Right ventricle myocardium inferior (tissue), 1 donor: ENCODE data around the gene GABBR2. TPM values are rescaled to one million over a fixed set of nuclear protein-coding genes. Genes with fewer than 3 reads are reported as not detected.
"Not testable (repeated sequence)": the region's sequence is repeated elsewhere in the genome, so short reads cannot be mapped to it uniquely, and the experiment has no call there.

ENCODE experiments used
- ATAC-seq: fragments of 200-7000 bp; cut with Tn5 transposase; one replicate; pipeline ENCODE4 v1.9.1; 2020; ENCODE audit warnings: mild to moderate bottlenecking, moderate library complexity
- DNase-seq: peaks from one replicate; pipeline ENCODE4 v3.0.0; 2021; ENCODE audit errors: missing footprints
- intact Hi-C: fragments of 100-400 bp; cut with DNase I; formaldehyde crosslinking; loops from one replicate; pipeline ENCODE4 v1.11.0; 2022
- total RNA-seq: library from RNA; stranded (reverse); fragmentation: NEBNext Ultra II Directional; extraction: Animal tissue kit (Norgen Biotek cat#: 25700); gene quantifications from one replicate; pipeline ENCODE4 v1.2.1, GENCODE V29; 2021
- donor health status: DM: no; HTN: yes; CAD: no; lungs with severe emphysema.

GABBR2 gene
- total RNA-seq, 1 donor from 2014 or later: 0.38 TPM

DNA sequence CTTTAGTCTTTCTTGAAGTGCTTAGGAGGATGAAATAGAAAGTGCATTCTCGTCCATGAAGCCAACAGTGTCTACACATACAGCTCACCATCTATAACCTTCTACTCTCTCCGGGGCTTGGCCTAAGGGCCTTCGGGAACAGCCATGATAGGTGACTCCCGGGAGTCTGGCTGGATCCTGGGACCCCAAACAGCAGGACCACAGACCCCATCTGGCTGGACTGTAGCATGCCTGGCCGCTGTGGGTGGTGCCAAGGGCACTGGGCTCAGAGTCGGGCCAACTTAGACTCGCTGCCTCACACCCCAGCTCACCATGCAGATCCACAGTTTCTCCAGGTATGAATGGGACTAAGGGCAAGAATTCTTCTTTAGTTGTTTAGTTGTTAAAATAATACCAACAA lies 16.3 kb downstream of the GABBR2 start:
- ATAC-seq: no peak
- no peak for DNase-seq
- intact Hi-C loops: no loop called here

DNA sequence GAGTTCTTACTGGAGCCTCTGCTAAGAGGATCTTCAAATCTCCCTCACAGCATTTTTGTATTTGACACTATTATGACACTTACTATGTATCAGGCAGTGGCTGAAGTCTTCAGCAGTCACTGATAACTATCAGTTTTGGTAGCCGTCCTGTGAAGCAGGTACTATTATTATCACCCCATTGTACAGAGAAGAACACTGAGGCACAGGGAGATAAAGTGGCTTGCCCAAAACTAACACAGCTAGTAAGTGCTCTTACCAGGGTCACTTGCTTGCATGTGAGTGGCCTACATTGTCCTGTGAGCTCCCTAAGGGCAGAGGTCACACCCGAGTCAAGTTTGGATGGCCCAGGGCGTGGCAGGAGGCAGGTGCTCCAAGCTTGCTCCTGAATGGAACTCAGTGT lies 16.8 kb downstream of the GABBR2 start:
- ATAC-seq: no peak
- DNase-seq: no peak
- intact Hi-C loops: no loop called here

DNA sequence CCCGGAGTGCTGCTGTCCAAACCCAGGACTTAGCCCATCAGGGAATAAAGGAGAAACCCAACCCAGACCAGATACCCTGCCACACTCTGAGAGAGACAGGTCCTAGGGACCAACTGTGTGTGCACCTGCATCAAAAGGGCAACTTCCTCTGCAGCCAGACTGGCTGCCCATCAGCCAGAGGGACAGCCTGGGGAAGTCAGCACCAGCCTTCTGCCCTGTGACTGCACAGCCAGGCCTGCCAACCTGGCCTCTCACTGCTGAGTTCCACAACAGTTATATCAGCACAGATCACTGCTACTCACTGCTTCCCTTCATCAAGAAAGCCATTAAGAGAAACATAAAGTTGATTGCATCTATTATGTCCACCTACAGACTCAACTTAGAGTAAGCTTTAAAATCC lies 18.0 kb downstream of the GABBR2 start:
- intact Hi-C loops: no loop called here
- ATAC-seq: no peak
- no peak for DNase-seq

DNA sequence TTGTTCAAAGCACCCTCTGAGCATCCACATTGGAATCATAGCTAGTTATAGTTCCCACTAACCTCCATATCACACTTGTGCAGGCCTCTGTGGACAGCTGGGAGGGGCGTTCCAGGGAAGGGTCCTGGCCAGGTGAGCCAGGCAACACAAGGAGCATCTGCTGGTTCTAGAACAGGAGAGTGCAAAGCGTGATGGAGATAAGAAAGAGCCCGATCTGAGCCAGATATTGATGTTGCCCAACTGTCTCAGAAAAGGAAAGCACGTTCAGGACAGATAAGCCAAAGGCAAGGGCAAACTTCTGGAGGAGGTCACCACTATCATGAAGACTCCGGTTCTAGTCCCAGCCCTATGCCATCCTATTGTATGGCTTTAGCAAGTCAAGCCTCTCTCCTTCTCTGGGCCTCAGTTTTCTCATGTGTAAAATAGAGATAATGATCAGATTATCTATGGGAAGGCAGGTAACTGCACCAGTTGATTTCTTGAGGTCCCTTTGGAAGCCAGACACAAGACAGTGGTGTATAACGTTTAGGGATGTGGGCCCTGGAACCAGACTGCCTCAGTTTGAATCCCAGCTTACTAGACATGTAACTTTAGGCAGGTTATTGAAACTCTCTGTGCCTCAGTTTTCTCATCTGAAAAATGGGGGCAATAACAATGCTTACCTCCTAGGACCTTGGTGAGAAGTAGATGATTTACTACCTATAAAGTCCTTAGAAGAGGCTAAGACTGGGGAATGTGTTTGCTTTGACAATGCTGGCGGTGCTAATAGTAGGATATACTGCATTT lies 19.8 kb downstream of the GABBR2 start:
- intact Hi-C loops: no loop called here
- DNase-seq (no peak), ATAC-seq (no peak)

DNA sequence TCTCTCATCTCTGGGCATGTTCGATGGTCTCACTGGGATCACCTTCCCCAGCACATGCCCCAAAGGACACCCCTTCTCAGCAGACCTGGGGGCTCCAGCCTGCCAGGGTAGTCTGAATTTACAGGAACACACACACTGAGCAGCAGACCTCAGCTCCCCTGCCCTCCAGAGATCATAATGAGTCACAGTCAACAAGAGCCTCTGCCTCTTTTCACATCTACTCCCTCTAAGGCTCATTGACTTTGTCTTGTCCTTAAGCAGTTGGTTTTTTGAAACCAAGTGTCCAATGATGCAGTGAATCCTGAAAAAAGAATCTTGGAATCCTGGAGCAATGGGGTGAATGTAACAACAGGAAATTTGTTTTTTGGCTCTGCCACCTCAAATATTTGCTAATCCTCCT lies 20.8 kb downstream of the GABBR2 start:
- intact Hi-C loops: no loop called here
- DNase-seq (no peak), ATAC-seq (no peak)

DNA sequence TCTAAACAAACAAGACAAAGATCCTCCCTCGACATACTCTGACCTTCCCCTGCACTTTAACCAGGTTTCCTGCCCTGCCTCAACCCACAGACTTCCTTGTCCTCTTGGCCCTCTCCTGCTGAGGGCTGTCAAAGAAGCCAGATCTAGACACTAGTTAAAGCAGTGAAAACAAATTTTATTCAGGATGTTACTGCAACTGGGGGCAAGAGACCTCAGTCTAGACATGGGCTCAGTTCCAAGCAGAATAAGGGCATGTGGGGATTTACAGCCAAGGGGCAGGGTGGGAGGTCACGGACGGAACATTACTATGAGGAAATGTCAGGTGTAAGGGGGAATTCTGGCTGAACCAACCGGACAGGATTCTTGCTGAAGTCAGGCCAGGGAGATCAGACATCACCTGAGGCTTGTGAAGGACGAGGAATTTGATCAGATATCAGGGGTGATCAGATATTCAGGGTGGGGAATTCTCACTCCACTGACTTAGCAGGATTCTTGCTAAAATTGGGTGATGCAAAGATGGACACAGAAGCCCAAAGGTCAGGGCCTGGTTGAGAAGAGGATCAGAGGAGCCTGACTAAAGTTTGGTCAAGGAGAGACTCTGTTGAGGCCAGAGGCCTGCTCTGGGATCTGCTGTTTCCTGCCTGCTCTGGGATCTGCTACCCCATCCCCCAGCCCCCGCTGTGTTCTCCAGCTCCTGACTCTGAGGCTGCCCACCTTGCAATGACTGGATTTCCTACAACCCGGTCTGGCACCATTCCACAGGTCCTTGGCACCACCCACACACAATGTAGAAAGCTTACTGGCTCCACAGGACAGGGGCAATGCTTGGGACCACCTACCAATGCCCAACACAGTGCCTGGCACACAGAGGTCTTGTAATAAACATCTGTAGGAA lies 21.5 kb downstream of the GABBR2 start:
- DNase-seq (no peak), ATAC-seq (no peak)
- intact Hi-C loops: no loop called here

DNA sequence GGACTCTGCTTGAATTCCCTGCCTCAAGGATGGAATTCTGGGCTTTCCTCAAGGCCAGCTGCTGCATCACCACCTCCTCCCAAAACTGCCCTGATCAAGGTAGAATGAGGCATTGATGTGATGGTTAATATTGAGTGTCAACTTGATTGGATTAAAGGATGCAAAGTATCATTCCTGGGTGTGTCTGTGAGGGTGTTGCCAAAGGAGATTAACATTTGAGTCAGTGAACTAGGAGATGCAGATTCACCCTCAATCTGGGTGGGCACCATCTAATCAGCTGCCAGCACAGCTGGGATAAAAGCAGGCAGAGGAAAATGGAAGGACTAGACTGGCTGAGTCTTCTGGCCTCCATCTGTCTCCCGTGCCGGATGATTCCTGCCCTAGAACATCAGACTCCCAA lies 23.9 kb downstream of the GABBR2 start:
- ATAC-seq, intact Hi-C loops, DNase-seq: not testable (repeated sequence)

DNA sequence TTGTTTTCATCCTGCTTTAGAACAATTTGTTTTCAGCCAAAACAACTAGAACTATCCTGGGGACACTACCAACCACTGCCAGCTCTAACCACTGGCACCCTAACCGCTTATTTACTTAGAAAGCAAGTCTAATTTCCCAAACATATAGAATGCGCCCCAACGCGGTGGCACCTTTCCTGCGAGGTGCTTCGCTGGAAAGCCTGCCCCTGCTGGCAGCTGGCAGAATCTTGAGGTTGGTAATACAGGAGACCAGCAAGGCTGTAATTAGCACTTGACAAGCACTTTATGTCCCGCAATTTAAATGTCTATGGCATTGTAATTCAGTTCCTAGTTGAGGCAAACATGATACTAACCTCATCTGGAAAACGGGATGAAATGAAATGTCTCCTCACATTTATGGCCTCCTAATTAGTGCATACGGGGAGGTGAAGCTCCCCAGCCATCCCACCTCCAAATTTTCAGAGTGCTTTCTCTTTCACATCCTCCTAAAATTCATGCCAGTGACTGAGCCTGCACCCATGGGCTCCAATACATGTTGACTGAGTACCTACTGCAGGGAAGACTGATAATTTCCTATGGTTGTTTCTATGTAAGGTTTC lies 30.4 kb downstream of the GABBR2 start:
- DNase-seq (no peak), ATAC-seq (no peak)
- intact Hi-C loops: no loop called here

DNA sequence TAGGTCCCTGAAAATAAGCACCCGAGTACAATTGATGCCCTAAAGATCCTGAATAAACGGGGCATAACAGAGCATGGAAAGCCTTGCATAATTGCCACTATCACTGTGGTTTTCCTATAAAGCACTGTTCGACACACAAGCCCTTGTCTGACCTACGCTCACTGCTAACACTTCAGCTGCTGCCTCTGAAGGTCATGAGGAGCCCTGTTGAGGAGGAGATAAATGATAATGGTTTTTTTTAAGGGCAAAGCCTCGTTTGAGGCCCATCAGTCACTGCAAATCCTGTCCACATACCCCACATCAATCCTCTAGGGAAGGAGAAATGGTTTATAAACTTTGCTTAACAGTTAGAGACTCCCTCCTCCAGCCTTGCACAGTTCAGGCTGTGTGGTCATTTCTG lies 35.1 kb downstream of the GABBR2 start:
- no peak for ATAC-seq
- intact Hi-C loops: no loop called here
- DNase-seq: no peak

DNA sequence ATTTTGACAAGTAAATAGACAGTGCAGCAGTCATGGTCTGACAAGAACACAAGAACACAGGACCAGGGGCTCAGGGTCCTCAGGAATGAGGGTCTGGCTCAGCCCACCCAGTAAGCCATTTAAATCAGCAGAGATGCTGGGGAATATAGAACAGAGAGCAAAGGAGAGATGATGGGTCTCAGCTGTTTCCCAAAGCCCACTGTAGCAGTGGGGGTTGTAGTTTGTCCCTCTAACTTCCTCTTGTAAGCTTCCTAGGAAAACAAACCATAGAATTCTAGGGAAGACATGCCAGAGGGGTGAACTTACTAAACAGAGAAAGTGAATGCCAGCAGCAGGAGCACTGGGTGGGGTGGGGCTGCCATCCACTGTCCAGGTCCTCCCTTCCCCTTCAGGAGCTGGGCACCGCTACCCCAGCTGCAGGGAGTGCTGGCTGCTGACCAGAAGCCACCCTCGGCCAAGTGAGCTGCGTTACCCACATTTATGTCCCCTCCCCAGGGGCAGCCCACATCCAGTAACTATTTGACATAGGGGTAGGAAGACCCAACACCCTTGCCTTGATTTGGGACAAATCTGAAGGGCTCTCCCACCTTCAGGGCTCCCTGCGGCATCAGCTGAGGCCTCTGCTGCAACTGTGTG lies 41.6 kb downstream of the GABBR2 start:
- intact Hi-C loops: no loop called here
- DNase-seq: no peak
- no peak for ATAC-seq

DNA sequence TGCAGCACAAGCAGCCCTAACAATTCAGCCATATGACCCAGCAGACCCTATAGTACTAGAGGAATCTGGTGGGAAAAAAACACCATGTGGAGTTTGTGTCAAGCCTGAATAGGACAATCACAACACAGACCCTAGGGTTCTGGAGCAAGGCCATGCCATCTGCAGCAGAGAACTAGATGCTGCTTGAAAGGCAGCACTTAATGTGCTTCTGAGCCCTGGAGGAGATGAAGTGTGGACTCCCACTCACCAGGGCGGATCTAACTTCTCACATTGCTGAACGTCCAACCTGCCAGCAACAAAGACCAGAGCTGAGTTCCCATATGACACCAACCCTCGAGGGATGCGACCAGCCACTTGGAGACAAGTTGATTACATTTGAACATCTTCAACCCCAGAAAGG lies 43.2 kb downstream of the GABBR2 start:
- DNase-seq: no peak
- intact Hi-C loops: no loop called here
- ATAC-seq: no peak

DNA sequence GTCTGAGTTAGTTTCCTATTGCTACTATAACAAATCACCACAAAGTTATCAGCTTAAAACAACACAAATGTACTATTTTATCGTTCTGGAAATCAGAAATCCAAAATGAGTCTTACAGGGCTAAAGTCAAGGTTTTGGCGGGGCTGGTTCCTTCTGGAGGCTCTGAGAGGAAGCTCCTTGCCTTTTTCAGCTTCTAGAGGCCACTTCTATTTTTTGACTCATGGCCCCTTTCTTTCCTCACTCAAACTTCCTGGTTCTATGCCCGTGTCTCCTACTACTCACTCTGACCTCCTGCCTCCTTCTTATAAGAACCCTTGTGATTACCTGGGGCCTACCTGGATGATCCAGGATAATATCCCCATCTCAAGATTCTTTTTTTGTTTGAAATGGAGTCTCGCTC lies 48.2 kb downstream of the GABBR2 start:
- intact Hi-C loops: no loop called here
- no peak for ATAC-seq

DNA sequence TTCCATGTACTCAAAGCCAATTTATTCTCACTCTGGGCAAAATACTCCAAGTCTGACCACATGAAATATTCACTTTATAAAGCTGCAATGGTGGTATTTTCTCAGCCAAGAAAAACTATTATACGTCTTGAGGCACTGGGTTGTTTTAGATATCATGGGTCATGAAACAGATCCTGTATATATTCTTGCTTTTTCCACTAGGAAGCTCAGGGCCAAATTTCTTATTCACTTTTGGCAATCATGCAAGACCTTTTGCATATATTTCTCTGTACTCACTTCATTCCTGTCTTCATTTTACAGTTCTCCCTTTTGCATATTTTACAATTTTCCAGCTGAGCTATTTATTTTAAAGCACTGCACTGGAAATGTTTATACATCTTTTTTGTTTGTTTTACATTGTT lies 49.8 kb downstream of the GABBR2 start:
- ATAC-seq: no peak
- intact Hi-C loops: no loop called here
- no peak for DNase-seq

More for the DNA sequence above, 48.2 kb downstream of the GABBR2 start:
- DNase-seq: no peak

DNA sequence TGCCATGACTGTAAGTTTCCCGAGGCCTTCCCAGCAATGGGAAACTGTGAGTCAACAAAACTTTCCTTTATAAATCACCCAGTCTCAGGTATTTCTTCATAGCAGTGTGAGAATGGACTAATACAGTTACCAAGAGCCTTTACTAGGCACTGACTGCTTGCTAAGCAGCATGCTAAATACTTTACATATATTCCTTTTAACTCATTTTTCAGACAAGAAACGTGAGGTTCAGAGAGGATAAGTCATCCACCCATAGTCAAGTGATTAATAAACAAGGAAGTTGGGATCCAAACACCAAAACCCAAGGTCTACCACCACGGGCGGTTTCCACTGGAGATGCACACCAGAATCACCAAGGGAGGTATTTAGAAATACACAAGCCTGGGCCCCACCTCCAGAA lies 50.8 kb downstream of the GABBR2 start:
- no peak for ATAC-seq
- intact Hi-C loops: no loop called here
- no peak for DNase-seq

DNA sequence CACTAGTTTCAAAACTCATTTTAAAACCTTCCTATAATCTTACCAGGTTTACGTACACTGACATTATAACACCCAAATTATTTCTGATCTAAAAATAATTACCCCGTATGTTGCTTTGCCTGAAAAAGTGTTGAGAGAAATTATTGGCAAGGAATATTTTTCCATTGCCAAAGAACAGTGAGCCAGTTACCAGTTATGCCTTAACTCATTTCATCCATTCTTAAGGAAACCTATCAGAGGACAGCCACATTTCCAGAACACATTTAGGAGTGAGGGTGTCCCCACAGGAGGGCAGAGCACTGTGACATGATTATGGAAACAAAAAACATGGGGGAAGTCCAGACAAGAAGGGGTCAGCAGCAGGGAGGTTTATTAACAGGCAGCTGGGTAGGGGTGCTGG lies 52.2 kb downstream of the GABBR2 start:
- ATAC-seq (no peak), DNase-seq (no peak)
- intact Hi-C loops: no loop called here

DNA sequence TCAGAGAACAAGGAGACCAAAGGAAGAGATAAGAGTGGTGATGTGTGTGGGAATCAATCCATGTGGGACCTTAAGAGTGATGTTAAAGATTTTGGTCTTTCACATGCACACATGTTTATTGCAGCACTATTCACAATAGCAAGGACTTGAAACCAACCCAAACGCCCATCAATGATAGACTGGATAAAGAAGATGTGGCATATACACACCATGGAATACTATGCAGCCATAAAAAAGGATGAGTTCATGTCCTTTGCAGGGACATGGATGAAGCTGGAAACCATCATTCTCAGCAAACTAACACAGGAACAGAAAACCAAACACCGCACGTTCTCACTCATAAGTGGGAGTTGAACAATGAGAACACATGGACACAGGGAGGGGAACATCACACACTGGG lies 53.3 kb downstream of the GABBR2 start:
- intact Hi-C loops, DNase-seq, ATAC-seq: not testable (repeated sequence)

DNA sequence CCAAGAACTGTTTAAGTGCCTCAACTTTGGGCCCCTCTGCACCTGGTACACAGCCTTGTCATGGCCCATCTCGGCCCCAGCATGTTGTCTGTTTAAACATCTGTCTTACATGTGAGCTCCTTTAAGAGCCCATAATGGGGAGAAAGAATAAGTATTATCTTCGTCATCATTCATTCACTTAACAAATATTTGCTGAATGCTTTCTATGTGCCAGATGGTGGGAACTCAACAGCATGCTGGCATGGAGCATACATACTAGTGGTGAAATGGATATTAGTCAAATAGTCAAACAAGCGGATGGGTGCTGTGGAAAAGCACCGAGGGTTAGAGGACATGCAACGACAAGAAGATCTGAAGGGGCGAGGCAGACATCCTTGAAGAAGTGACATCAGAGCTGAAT lies 54.5 kb downstream of the GABBR2 start:
- ATAC-seq: no peak

DNA sequence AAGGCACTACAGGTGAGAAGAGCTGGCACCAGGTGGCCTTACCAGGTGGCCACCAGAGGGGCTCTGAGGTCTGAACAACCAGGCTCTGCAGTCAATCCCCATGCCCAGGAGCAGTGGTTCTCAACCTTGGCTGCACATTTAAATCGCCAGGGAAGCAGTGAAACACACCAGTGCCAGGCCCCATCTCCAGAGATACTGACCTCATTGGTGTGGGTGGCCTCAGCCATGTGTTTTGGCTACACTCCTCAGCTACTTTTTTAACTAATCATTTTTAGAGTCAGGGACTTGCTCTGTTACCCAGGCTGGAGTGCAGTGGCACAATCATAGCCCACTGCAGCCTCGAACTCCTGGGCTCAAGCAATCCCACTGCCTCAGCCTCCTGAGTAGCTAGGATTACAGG lies 56.0 kb downstream of the GABBR2 start:
- ATAC-seq: no peak
- intact Hi-C loops: no loop called here

More for the DNA sequence above, 54.5 kb downstream of the GABBR2 start:
- intact Hi-C loops: no loop called here
- no peak for DNase-seq

DNA sequence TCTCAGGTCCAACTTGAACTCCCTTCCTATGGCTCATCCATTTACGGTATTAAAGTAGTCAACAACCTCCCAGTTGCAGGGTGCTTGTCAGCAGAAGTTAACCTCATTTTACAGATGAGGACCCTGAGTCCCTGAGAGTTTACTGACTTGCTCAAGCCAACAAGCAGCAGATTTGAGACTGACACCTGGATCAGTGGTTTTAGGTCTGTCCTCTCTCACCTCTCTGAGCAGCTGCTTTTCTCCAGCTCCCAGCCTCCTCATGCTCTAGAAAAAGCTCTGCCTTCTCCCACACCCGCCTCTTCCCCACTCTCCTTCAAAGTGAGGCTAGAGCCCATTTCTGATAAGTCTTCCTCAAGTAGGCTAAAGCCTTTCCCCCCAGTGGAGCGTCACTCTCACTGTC lies 56.4 kb downstream of the GABBR2 start:
- intact Hi-C loops: no loop called here
- no peak for ATAC-seq

More for the DNA sequence above, 56.0 kb downstream of the GABBR2 start:
- DNase-seq: no peak

More for the DNA sequence above, 56.4 kb downstream of the GABBR2 start:
- no peak for DNase-seq
